ENCODE measurements around the gene SLC25A46.

SLC25A46 gene

DNA sequence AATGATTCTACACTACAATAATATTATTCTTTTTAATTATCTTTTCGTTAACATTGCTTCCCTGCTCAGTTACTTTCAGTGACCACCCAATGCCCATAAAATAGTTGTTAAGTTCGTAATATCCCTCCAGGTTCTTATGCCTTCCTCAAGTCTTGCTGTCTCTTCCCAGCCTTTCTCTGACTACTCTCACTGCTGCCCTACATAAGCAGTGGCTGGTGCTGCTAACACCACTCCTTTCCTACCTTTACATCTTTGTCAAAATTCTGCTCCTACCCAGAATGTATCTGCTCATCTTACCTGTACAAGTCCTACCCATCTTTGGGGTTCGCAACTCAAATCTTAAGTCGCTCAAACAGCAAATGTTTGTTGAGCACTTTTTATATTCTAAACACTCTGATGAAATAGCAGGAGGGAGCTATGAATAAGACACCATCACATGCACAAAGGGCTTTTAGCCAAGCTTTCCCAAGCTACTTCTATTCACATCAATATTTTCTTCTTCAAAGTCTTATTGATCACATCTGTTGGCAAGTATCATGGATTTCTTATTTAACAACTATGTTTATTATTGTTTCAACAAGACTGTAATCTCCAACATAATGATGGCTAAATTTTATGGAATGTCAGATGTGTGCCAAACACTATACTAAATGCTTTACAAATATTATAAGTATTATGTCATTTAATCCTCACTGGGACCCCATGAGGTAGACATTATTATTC lies 29.5 kb downstream of the SLC25A46 start:
- H4K20me1 ChIP-seq (ENCODE audit: low read depth, low read length), result no peaks in the 10 kb centered on the region
- H3K27me3 ChIP-seq (ENCODE audit: low read length), result no peaks in the 10 kb centered on the region
- H3K36me3 ChIP-seq (ENCODE audit: low read length), result no peaks in the 10 kb centered on the region
- H3K4me3 ChIP-seq (ENCODE audit: insufficient read depth, low read length, poor library complexity, severe bottlenecking), result no peak overlapping the region
- no peak overlapping the region for H3K9ac ChIP-seq (ENCODE audit: low read length)
- H3K27ac ChIP-seq (ENCODE audit: low read depth, low read length), result no peak overlapping the region
- H3K9me3 ChIP-seq (ENCODE audit: insufficient read depth, low read length), result no peaks in the 10 kb centered on the region
- H3K4me2 ChIP-seq (ENCODE audit: low read depth, low read length, poor library complexity, severe bottlenecking), result no peak overlapping the region
- no peaks in the 10 kb centered on the region; the same call in 1 of the 2 replicates for H3F3A ChIP-seq (ENCODE audit: insufficient read depth)
- H3K79me2 ChIP-seq (ENCODE audit: insufficient read depth, low read length), result no peaks in the 10 kb centered on the region
- TF ChIP-seq CTCF (IDR thresholded peaks at IDR 0.05; ENCODE audit: insufficient read depth, low read length, poor library complexity, severe bottlenecking) (no peak), EZH2phosphoT487 (conservative IDR thresholded peaks at IDR 0.05; ENCODE audit: low read length) (no peak)
- no peak overlapping the region for H2AFZ ChIP-seq (ENCODE audit: low read depth, low read length, severe bottlenecking)
- H3K9me2 ChIP-seq (replicated peaks; ENCODE audit: insufficient read depth, low read length), result no peaks in the 10 kb centered on the region

GRCh38 chr5:110769000-110769681 lies 30.3 kb downstream of the SLC25A46 start:
- Histone ChIP-seq H3K27ac (ENCODE audit: low read depth, low read length) (no peak overlapping the region), H3K4me2 (ENCODE audit: low read depth, low read length, poor library complexity, severe bottlenecking) (no peak overlapping the region), H3K9me2 (replicated peaks; ENCODE audit: insufficient read depth, low read length) (no peaks in the 10 kb centered on the region), H3K9me3 (ENCODE audit: insufficient read depth, low read length) (no peaks in the 10 kb centered on the region), H3F3A (ENCODE audit: insufficient read depth) (no peaks in the 10 kb centered on the region; the same call in 1 of the 2 replicates), H3K27me3 (ENCODE audit: low read length) (no peaks in the 10 kb centered on the region), H4K20me1 (ENCODE audit: low read depth, low read length) (no peaks in the 10 kb centered on the region), H3K9ac (ENCODE audit: low read length) (no peak overlapping the region), H3K36me3 (ENCODE audit: low read length) (no peaks in the 10 kb centered on the region), H3K4me3 (ENCODE audit: insufficient read depth, low read length, poor library complexity, severe bottlenecking) (no peak overlapping the region), H2AFZ (ENCODE audit: low read depth, low read length, severe bottlenecking) (no peak overlapping the region), H3K79me2 (ENCODE audit: insufficient read depth, low read length) (no peaks in the 10 kb centered on the region)
- no peak for TF ChIP-seq EZH2phosphoT487 (conservative IDR thresholded peaks at IDR 0.05; ENCODE audit: low read length)
- TF ChIP-seq CTCF (IDR thresholded peaks at IDR 0.05; ENCODE audit: insufficient read depth, low read length, poor library complexity, severe bottlenecking), result no peak

DNA sequence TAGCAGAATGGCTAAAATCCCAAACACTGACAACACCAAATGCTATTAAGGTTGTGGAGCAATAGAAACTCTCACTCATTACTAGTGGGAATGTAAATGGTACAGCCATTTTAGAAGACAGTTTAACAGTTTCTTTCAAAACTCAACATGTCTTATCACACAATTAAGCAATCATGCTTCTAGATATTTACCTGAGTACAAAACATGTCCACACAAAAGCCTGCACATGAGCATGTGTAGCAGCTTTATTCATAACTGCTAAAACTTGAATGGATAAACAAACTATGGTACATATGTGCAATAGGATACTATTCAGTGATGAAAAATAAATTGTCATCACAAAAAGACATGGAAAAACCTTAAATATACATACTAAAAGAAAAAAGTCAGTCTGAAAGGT lies 31.5 kb downstream of the SLC25A46 start:
- Histone ChIP-seq H3K4me3 (ENCODE audit: insufficient read depth, low read length, poor library complexity, severe bottlenecking) (no peak overlapping the region), H4K20me1 (ENCODE audit: low read depth, low read length) (no peaks in the 10 kb centered on the region), H3K79me2 (ENCODE audit: insufficient read depth, low read length) (no peaks in the 10 kb centered on the region), H3K9me3 (ENCODE audit: insufficient read depth, low read length) (no peaks in the 10 kb centered on the region), H3K4me2 (ENCODE audit: low read depth, low read length, poor library complexity, severe bottlenecking) (no peak overlapping the region), H3F3A (ENCODE audit: insufficient read depth) (no peaks in the 10 kb centered on the region; the same call in 1 of the 2 replicates), H3K9me2 (replicated peaks; ENCODE audit: insufficient read depth, low read length) (no peaks in the 10 kb centered on the region), H2AFZ (ENCODE audit: low read depth, low read length, severe bottlenecking) (no peak overlapping the region), H3K27ac (ENCODE audit: low read depth, low read length) (no peak overlapping the region), H3K9ac (ENCODE audit: low read length) (no peak overlapping the region), H3K27me3 (ENCODE audit: low read length) (no peaks in the 10 kb centered on the region), H3K36me3 (ENCODE audit: low read length) (no peaks in the 10 kb centered on the region)
- no peak for TF ChIP-seq EZH2phosphoT487 (conservative IDR thresholded peaks at IDR 0.05; ENCODE audit: low read length)
- TF ChIP-seq CTCF (IDR thresholded peaks at IDR 0.05; ENCODE audit: insufficient read depth, low read length, poor library complexity, severe bottlenecking), result no peak
